Limb (tissue), 2 donors: Measurements from ENCODE around the gene ZNF385A.
"Not testable (repeated sequence)": the region's sequence is repeated elsewhere in the genome, so short reads cannot be mapped to it uniquely, and the experiment has no call there.

Experiments
- DNase-seq, 2 donors: peaks; one replicate each; pipeline ENCODE4 v3.0.0-alpha.2; 2016; ENCODE audit errors: extremely low spot score in 2 of 2

ZNF385A gene

DNA sequence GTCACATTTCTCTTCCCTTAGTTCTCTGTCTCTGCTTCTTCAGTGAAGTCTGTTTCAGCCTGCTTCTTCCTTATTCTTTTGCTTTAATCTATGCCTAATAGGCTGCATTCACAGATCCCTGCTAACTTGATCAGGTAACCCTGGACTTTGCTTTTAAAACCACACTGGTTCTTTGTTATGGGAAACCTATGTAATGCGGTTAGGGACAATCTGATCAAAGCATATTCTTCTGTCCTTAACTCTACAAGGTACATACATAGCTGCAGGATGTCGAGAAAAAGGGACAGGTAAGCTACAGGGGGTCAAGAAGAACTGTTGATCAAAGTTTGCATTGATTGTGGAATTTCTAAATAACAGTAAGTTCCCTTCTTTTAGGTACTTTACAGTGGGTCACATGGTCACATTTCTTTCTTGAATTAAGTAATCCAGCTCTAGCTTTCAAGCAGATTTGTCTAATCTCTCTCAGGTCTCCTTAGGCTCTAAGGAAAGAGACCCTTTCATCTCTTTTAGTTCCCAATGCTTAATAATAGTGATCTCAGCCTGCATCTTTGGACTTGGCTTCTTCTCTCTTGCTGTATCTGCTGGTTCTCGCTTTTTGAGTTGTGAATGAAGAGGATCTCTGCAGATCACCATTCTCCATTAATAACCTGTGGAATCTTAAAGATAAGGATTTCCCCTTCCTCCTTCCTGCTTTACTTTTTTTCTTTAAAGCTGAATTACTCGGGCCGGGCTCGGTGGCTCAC lies 55.8 kb downstream of the ZNF385A start:
- DNase-seq = no peak

DNA sequence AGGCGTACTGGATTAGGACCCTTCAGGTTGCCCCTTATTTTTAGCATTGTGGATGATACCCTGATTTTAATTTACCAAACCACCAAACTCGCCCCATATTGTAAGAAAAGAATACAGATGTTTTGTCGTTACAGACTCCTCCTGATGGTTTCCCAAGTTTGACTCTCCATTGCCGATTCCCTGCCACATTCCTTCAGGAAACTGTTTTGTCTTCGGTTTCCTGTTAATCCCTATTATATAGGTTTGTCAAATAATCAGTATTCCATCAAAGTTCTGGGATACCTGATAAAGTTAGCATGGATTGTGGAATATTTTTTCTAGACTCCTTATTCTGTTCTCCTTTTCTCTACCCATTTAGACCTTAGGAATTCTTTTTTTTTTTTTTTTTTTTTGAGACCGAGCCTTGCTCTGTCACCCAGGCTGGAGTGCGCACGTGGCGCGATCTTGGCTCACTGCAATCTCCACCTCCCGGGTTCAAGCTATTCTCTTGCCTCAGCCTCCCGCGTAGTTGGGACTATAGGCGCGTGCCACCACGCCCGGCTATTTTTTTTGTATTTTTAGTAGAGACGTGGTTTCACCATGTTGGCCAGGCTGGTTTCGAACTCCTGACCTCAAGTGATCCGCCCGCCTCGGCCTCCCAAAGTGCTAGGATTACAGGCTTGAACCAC lies 59.0 kb downstream of the ZNF385A start:
- not testable (repeated sequence) for DNase-seq

- peak; percentile 94 to 100 for DNase-seq
Measured at GRCh38 chr12:54324617-54325441, 59.7 kb downstream of the ZNF385A start, which contains the start of gene COPZ1. Gene COPZ1 (plus strand): TSS chr12:54325131. CDS start chr12:54325164, 33 bp downstream.

DNA sequence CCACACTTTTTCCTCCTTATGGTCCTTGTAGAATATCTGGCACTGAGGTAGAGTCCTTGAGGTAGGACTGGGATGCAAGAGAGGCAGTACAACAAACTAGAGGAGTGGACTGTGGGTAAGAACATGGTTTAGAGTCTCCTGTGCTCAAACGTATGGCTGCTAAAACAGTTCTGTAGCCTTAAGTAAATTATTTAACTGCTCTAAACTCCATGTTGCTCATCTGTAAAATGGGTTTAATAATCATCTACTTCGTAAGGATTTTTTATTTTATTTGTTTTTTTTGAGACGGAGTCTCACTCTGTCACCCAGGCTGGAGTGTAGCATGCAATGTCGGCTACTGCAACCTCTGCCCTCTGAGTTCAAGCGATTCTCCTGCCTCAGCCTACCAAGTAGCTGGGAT lies 63.2 kb downstream of the ZNF385A start:
- DNase-seq = no peak
